ENCODE measurements around the gene SPATA32.

The SPATA32 gene

DNA sequence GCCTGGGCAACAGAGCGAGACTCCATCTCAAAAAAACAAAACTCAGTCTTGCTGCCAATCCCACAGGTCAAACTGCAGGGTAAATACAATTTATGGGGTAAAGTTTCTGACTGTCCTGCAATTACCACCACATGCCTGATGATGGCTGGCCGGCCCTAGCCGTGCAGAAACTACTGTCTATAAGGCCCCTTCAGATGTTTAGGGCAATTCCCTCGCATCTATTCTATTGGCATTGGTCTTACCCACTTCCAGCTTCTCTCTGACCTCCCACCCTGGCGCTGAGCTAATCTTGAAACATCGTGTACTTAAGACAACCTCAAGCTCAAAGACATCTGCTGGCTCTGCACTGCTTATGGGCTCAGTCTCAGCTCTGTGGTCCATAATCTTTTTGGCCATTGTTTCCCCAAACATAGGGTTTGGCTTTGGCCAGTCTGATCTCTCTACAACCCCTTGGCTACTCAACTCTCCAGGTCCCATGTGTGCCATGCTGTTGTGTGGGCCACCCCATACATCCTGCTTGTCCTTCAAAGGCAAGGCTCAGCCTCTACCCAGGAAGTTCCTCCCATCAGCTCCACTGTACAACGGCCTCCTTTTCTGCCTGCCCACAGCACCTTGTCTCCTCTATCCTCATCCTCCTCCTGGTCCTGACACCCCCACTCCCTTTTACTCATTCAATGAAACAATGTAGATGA lies 38.3 kb upstream of the SPATA32 start:
- TF ChIP-seq, protein P1, sequence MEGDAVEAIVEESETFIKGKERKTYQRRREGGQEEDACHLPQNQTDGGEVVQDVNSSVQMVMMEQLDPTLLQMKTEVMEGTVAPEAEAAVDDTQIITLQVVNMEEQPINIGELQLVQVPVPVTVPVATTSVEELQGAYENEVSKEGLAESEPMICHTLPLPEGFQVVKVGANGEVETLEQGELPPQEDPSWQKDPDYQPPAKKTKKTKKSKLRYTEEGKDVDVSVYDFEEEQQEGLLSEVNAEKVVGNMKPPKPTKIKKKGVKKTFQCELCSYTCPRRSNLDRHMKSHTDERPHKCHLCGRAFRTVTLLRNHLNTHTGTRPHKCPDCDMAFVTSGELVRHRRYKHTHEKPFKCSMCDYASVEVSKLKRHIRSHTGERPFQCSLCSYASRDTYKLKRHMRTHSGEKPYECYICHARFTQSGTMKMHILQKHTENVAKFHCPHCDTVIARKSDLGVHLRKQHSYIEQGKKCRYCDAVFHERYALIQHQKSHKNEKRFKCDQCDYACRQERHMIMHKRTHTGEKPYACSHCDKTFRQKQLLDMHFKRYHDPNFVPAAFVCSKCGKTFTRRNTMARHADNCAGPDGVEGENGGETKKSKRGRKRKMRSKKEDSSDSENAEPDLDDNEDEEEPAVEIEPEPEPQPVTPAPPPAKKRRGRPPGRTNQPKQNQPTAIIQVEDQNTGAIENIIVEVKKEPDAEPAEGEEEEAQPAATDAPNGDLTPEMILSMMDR (IDR thresholded peaks at IDR 0.05; ENCODE audit: low read depth, low read length) = no peak
- no peak for DNase-seq (ENCODE audit: low read depth in 2 of 2)
- H3K4me3 ChIP-seq (replicated peaks in 1 of 2; ENCODE audit: low read depth in 2 of 2, low read length in 2 of 2) = no peak overlapping the region

DNA sequence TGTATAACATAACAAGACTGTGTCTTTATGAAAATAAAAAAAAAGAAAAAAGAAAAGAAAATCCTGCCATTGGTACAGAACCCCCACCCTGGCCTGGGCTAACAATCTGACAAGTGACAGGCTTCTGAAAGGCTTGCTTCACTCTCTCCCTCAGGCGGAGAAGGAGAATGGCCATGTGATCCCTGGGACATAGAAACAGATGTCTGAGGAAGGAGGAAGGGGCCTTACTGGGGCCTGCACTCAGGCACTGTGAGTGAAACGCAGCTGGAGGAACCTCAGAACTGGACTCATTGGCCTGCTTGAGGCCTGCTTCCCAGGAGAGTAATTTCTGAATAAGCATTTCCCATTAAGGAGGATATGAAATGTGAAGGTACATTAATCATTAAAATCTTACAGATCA lies 37.5 kb upstream of the SPATA32 start:
- TF ChIP-seq, protein P1 (IDR thresholded peaks at IDR 0.05; ENCODE audit: low read depth, low read length) = no peak
- no peak overlapping the region for H3K4me3 ChIP-seq (replicated peaks in 1 of 2; ENCODE audit: low read depth in 2 of 2, low read length in 2 of 2)
- no peak for DNase-seq (ENCODE audit: low read depth in 2 of 2)

DNA sequence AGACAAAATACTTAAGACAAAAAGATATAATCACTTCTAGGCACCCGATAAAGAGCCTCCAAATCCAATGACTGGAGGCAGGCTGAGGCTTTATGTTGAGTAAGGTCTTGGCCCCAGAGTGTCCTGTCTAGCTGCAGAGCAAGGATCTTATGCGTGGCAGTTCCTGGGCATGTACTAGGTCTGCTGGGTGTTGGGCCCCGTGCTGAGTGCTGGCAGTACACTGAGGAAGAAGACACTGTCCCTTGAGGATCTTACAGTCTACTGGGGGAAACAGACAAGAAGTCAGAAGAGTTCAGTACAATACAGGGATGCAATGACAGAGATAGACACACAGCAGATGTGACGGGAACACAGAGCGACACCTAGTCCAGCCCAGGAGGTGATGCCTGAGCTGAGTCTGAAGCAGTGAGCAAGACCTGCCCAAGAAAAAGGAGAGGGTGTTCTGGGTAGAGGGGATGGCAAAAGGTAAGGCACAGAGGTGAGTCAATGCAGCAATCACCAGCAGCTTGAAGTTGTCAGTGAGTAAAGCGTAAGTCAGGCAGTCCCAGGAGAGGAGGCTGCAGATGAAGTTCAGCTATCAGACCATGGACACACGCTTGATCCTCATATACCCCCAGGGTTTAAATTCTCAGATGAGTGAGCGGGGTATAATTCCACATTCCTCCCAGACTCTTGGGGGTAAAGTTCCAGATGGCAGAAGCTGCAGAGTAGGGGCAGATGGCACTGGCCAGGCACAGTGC lies 36.8 kb upstream of the SPATA32 start:
- TF ChIP-seq, protein P1 (IDR thresholded peaks at IDR 0.05; ENCODE audit: low read depth, low read length) = no peak
- H3K4me3 ChIP-seq (replicated peaks in 1 of 2; ENCODE audit: low read depth in 2 of 2, low read length in 2 of 2) = no peak overlapping the region

DNA sequence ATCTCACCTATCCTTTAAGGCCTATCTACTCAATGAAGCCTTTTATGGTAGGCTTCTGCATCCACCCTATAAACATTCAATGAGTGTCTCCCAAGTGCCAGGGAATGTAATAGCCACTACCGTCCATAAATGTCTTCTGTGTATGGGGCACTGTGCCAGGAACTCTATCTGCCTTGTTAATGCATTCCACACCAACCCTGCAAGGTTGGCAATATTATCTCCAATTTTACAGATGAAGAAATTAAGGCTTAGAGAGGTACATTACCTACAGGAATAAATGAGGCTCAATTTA lies 34.9 kb upstream of the SPATA32 start:
- H3K4me3 ChIP-seq (replicated peaks in 1 of 2; ENCODE audit: low read depth in 2 of 2, low read length in 2 of 2) = no peak overlapping the region
- TF ChIP-seq, protein P1 (IDR thresholded peaks at IDR 0.05; ENCODE audit: low read depth, low read length) = no peak

More for the DNA sequence above, 36.8 kb upstream of the SPATA32 start:
- peak in 1 of 2 donors; percentile 65 for DNase-seq (ENCODE audit: low read depth in 2 of 2)

DNA sequence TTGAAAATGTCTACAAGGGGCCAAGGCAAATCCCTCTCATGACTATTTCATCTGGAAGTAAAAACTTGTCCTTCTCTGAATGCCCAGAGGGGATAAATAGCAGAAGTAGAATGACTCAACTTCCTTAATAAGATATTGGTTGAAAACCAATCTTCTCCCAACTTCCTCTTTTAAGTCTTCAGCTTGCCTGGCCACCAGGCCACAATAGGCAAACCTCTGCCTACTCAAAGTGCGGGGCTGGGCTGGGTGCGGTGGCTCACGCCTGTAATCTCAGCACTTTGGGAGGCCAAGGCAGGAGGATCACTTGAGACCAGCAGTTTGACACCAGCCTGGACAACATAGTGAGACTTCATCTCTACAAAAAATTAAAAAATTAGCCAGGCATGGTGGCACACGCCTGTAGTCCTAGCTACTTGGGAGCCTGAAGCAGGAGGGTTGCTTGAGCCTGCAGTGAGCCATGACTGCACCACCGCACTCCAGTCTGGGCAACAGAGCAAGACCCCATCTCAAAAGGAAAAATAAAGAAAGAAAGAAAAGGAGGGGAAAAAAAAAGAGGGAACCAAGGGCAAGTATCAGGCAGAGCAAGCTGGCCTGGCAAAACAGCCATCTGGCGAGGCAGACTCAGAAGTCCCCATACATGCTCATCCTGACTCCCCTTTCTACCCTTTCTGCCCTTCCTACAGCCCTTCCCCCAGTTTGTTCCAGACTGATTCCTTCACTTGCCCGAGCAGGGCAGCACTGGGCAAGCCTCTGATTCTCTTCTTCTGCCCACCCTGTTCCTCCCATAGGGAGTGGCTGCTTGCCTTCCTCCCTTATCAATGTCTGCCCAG lies 34.3 kb upstream of the SPATA32 start:
- TF ChIP-seq, protein P1 (IDR thresholded peaks at IDR 0.05; ENCODE audit: low read depth, low read length) = no peak
- no peak overlapping the region for H3K4me3 ChIP-seq (replicated peaks in 1 of 2; ENCODE audit: low read depth in 2 of 2, low read length in 2 of 2)
- peak; percentile 61 to 66 for DNase-seq (ENCODE audit: low read depth in 2 of 2)

More for the DNA sequence above, 34.9 kb upstream of the SPATA32 start:
- no peak for DNase-seq (ENCODE audit: low read depth in 2 of 2)

DNA sequence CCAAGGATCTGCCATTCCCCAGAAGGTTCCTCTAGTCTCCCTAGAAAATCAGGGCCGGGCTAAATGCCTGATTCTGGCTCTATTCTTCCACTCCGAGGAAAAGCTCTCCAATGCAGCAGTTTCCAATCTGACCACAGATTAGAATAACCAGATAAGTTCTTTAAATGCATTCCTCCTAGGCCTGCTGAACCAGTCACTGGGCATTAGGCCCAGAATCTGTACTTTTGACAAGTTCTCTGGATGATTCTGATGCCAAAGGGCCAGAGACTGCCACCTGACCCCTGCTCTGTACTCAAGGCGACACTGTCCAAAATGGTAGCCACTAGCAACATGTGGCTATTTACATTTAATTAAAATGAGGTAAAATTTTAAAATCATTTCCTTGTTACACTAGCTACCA lies 32.6 kb upstream of the SPATA32 start:
- TF ChIP-seq, protein P1 (IDR thresholded peaks at IDR 0.05; ENCODE audit: low read depth, low read length) = no peak
- DNase-seq (ENCODE audit: low read depth in 2 of 2) = peak; percentile 68 to 89
- H3K4me3 ChIP-seq (replicated peaks in 1 of 2; ENCODE audit: low read depth in 2 of 2, low read length in 2 of 2) = no peak overlapping the region
